Prostate gland (tissue), 2 donors: ENCODE data around the gene PRDM16.

Source experiments
- POLR2A ChIP-seq: fragments of 450-650 bp; IDR thresholded peaks from one replicate; pipeline ENCODE4 v1.6.1; 2016; ENCODE audit warnings: antibody characterized with exemption, mild to moderate bottlenecking
- POLR2AphosphoS5 ChIP-seq: sonication (generic); formaldehyde crosslinking; IDR thresholded peaks from one replicate; pipeline ENCODE4 v1.6.1; 2017; ENCODE audit warnings: antibody characterized with exemption
- TF ChIP-seq, protein P1 (sequence below), 4 experiments: fragments of 200-600 bp in 2 of 4; fragments of 450-650 bp in 2 of 4; sonication (generic) in 2 of 4; IDR thresholded peaks; 1 replicate in 3 of 4; 2 replicates in 1 of 4; pipeline ENCODE4 v1.5.1; 2016 to 2019; ENCODE audit warnings: antibody characterized with exemption in 4 of 4, mild to moderate bottlenecking in 2 of 4, moderate library complexity in 2 of 4

DNA sequence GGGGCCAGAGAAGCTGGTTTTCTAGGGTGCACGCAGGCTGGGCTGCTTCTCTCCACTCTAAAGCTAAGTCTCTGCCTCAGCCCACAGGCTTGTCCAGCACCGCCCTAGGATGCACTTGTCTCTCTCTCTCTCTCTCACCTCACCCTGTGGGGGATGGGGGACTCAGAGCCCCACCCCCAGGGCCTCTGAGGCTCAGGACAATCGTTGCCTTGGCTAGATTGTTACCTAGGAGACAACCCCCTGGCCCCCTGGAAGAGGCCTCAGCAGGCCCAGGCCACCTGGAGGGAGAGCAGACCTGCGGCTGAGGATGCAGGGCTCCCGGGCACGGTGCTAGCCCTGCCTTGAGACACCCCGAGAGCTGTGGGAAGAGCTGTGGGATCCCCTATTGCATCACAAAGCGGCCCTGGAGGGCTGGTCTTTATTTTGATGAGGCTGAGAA is 47.8 kb upstream of the PRDM16 start, which contains the start of gene ACTRT2:
- TF ChIP-seq, protein P1, sequence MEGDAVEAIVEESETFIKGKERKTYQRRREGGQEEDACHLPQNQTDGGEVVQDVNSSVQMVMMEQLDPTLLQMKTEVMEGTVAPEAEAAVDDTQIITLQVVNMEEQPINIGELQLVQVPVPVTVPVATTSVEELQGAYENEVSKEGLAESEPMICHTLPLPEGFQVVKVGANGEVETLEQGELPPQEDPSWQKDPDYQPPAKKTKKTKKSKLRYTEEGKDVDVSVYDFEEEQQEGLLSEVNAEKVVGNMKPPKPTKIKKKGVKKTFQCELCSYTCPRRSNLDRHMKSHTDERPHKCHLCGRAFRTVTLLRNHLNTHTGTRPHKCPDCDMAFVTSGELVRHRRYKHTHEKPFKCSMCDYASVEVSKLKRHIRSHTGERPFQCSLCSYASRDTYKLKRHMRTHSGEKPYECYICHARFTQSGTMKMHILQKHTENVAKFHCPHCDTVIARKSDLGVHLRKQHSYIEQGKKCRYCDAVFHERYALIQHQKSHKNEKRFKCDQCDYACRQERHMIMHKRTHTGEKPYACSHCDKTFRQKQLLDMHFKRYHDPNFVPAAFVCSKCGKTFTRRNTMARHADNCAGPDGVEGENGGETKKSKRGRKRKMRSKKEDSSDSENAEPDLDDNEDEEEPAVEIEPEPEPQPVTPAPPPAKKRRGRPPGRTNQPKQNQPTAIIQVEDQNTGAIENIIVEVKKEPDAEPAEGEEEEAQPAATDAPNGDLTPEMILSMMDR (IDR thresholded peaks at IDR 0.05) = no peak
- TF ChIP-seq POLR2AphosphoS5 (no peak), POLR2A (no peak)
